H9 (cell line): ENCODE results near the gene CCDC124. TPM values are rescaled to one million over a fixed set of nuclear protein-coding genes. Genes with fewer than 3 reads are reported as not detected.

Experiments used
- DNase-seq: peaks from one replicate; pipeline ENCODE4 v3.0.0-alpha.2; 2017
- H2AFZ ChIP-seq: one replicate; pipeline ENCODE4 v1.6.1; 2013; ENCODE audit warnings: mild to moderate bottlenecking, low read length, control low read depth, moderate library complexity
- H2AK5ac ChIP-seq: 2 replicates; pipeline ENCODE4 v1.6.1; 2013; ENCODE audit warnings: low read length, control low read depth, mixed read lengths; ENCODE audit not compliant: insufficient read length
- H2BK120ac ChIP-seq: one replicate; pipeline ENCODE4 v1.6.1; 2013; ENCODE audit warnings: low read depth, mild to moderate bottlenecking, low read length, control low read depth, inconsistent platforms; ENCODE audit not compliant: poor library complexity, severe bottlenecking
- H2BK12ac ChIP-seq: 2 replicates; pipeline ENCODE4 v1.6.1; 2013; ENCODE audit warnings: low read length, control low read depth, mixed read lengths, low read depth; ENCODE audit not compliant: insufficient read length
- H2BK15ac ChIP-seq: 2 replicates; pipeline ENCODE4 v1.6.1; 2013; ENCODE audit warnings: low read depth, low read length, control low read depth
- H2BK20ac ChIP-seq: one replicate; pipeline ENCODE4 v1.6.1; 2013; ENCODE audit warnings: low read depth, mild to moderate bottlenecking, low read length, control low read depth, inconsistent platforms; ENCODE audit not compliant: poor library complexity, severe bottlenecking
- H2BK5ac ChIP-seq: 2 replicates; pipeline ENCODE4 v1.6.1; 2013; ENCODE audit warnings: low read length, control low read depth, mixed read lengths; ENCODE audit not compliant: insufficient read length
- H3K14ac ChIP-seq: 2 replicates; pipeline ENCODE4 v1.6.1; 2013; ENCODE audit warnings: low read length, control low read depth; ENCODE audit not compliant: insufficient read depth
- H3K18ac ChIP-seq: 2 replicates; pipeline ENCODE4 v1.6.1; 2013; ENCODE audit warnings: low read depth, mild to moderate bottlenecking, mixed read lengths, low read length, control low read depth; ENCODE audit not compliant: insufficient read length
- H3K23ac ChIP-seq: 2 replicates; pipeline ENCODE4 v1.6.1; 2013; ENCODE audit warnings: low read length, control low read depth, mixed read lengths, low read depth; ENCODE audit not compliant: insufficient read length
- H3K23me2 ChIP-seq: 2 replicates; pipeline ENCODE4 v1.6.1; 2013; ENCODE audit warnings: low read depth, mild to moderate bottlenecking, mixed read lengths, low read length, control low read depth; ENCODE audit not compliant: insufficient read length, poor library complexity, severe bottlenecking
- H3K27ac ChIP-seq: 2 replicates; pipeline ENCODE4 v1.5.1; 2013; ENCODE audit warnings: low read length, control low read depth, mixed read lengths, low read depth; ENCODE audit not compliant: insufficient read length
- H3K27me3 ChIP-seq: 2 replicates; pipeline ENCODE4 v1.6.1; 2013; ENCODE audit warnings: low read length, control low read depth, inconsistent platforms; ENCODE audit not compliant: insufficient read depth
- H3K4ac ChIP-seq: 2 replicates; pipeline ENCODE4 v1.6.1; 2013; ENCODE audit warnings: low read depth, mild to moderate bottlenecking, control low read depth, inconsistent platforms, low read length, moderate library complexity
- H3K4me1 ChIP-seq: 2 replicates; pipeline ENCODE4 v1.6.1; 2013; ENCODE audit warnings: low read length, control low read depth, inconsistent platforms; ENCODE audit not compliant: insufficient read depth
- H3K4me2 ChIP-seq: 2 replicates; pipeline ENCODE4 v1.6.1; 2013; ENCODE audit warnings: low read length, control low read depth, mixed read lengths; ENCODE audit not compliant: insufficient read length, insufficient read depth
- H3K56ac ChIP-seq: 2 replicates; pipeline ENCODE4 v1.6.1; 2013; ENCODE audit warnings: low read depth, mild to moderate bottlenecking, mixed read lengths, low read length, control low read depth; ENCODE audit not compliant: insufficient read length
- H3K79me1 ChIP-seq: 2 replicates; pipeline ENCODE4 v1.6.1; 2013; ENCODE audit warnings: low read depth, mild to moderate bottlenecking, moderate library complexity, low read length, control low read depth, inconsistent platforms; ENCODE audit not compliant: insufficient read depth, poor library complexity, severe bottlenecking
- H3K79me2 ChIP-seq: 2 replicates; pipeline ENCODE4 v1.6.1; 2013; ENCODE audit warnings: low read length, control low read depth, inconsistent platforms; ENCODE audit not compliant: insufficient read depth
- H3K9ac ChIP-seq: 2 replicates; pipeline ENCODE4 v1.6.1; 2013; ENCODE audit warnings: low read length, control low read depth, mixed read lengths; ENCODE audit not compliant: insufficient read length; ENCODE audit errors: extremely low read depth
- H3K9me3 ChIP-seq: one replicate; pipeline ENCODE4 v1.6.1; 2013; ENCODE audit warnings: low read depth, low read length, inconsistent platforms; ENCODE audit not compliant: control insufficient read depth
- H3T11ph ChIP-seq: one replicate; pipeline ENCODE4 v1.6.1; 2013; ENCODE audit warnings: mild to moderate bottlenecking, low read length, control low read depth, inconsistent platforms
- H4K20me1 ChIP-seq: one replicate; pipeline ENCODE4 v1.6.1; 2013; ENCODE audit not compliant: control insufficient read depth, insufficient read length, insufficient read depth
- H4K5ac ChIP-seq: 2 replicates; pipeline ENCODE4 v1.6.1; 2013; ENCODE audit warnings: low read depth, mild to moderate bottlenecking, mixed read lengths, low read length, control low read depth; ENCODE audit not compliant: insufficient read length
- H4K8ac ChIP-seq: replicated peaks from 2 replicates; pipeline ENCODE4 v1.6.1; 2013; ENCODE audit warnings: low read length, control low read depth, mixed read lengths, low read depth; ENCODE audit not compliant: insufficient read length
- H4K91ac ChIP-seq: 2 replicates; pipeline ENCODE4 v1.6.1; 2013; ENCODE audit warnings: low read depth, mild to moderate bottlenecking, moderate library complexity, mixed read lengths, low read length, control low read depth; ENCODE audit not compliant: insufficient read length
- H3K27ac Mint-ChIP-seq, 3 experiments: 2 replicates in 2 of 3; 3 replicates in 1 of 3; pipeline ENCODE4 v1.8.0; 2020 to 2021; ENCODE audit warnings: mixed read lengths in 3 of 3, mild to moderate bottlenecking in 1 of 3, moderate library complexity in 1 of 3
- H3K27me3 Mint-ChIP-seq: 2 replicates; pipeline ENCODE4 v1.8.0; 2021; ENCODE audit warnings: low read depth, mild to moderate bottlenecking, moderate library complexity, mixed read lengths
- H3K36me3 Mint-ChIP-seq, 3 experiments: 2 replicates in 2 of 3; 3 replicates in 1 of 3; pipeline ENCODE4 v1.8.0; 2020 to 2021; ENCODE audit warnings: low read depth in 3 of 3, mixed read lengths in 3 of 3; ENCODE audit not compliant: insufficient read depth in 1 of 3
- H3K4me1 Mint-ChIP-seq, 2 experiments: 2 replicates each; pipeline ENCODE4 v1.8.0; 2020; ENCODE audit warnings: mixed read lengths in 2 of 2
- H3K4me3 Mint-ChIP-seq, 2 experiments: 2 replicates in 1 of 2; 3 replicates in 1 of 2; pipeline ENCODE4 v1.8.0; 2020 to 2021; ENCODE audit warnings: mild to moderate bottlenecking in 2 of 2, mixed read lengths in 2 of 2, moderate library complexity in 1 of 2
- H3K9me3 Mint-ChIP-seq, 2 experiments: 2 replicates in 1 of 2; 3 replicates in 1 of 2; pipeline ENCODE4 v1.8.0; 2020; ENCODE audit warnings: mild to moderate bottlenecking in 2 of 2, mixed read lengths in 2 of 2, moderate library complexity in 1 of 2
- WGBS: extraction: QIAGEN DNeasy Blood & Tissue Kit; methylation state at CpG from one replicate; pipeline ENCODE4 v1.1.7; 2013; ENCODE audit warnings: missing lambda C conversion rate, low lambda C conversion rate, mixed read lengths; ENCODE audit not compliant: insufficient read length; ENCODE audit errors: extremely low coverage; 5-methylcytosine and 5-hydroxymethylcytosine counted together
- total RNA-seq: library from RNA; stranded (reverse); gene quantifications from 2 replicates; pipeline ENCODE4 v1.2.1, GENCODE V29; 2021
- TF ChIP-seq, protein P1 (sequence below): fragments of 200-600 bp; sonication (generic); conservative IDR thresholded peaks from 3 replicates; pipeline ENCODE4 v1.8.0; 2021; ENCODE audit warnings: antibody characterized with exemption, mild to moderate bottlenecking

CCDC124 gene
- total RNA-seq, 1 experiment from 2014 or later: 119 TPM

DNA sequence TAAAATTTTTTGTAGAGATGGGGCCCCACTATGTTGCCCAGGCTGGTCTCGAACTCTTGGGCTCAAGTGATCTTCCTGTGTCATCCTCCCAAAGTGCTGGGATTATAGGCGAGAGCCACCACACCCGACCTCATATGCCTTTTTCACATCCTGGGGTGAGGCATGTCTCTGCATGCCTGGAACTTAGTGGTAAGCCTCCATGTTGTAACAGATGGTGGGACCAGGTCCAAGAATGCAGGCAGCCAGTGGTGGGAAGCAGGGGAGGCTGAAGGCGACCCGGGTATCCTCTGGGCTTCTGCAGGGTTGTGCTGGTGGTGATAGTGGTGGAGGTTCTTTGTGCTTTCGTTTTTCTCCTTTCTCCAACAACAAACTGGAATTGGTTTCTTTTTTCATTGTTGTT, 30.1 kb upstream of the CCDC124 start:
- no peaks in the 10 kb centered on the region for H3K27me3 ChIP-seq
- no peak overlapping the region for H2BK120ac ChIP-seq
- no peaks in the 10 kb centered on the region for H3K79me2 ChIP-seq
- H3K56ac ChIP-seq: no peak overlapping the region
- H2AK5ac ChIP-seq: no peak overlapping the region
- H3K4me1 ChIP-seq: no peaks in the 10 kb centered on the region
- H3T11ph ChIP-seq: no peak overlapping the region
- no peak overlapping the region for H3K4me2 ChIP-seq
- H2AFZ ChIP-seq: no peak overlapping the region
- no peak overlapping the region for H3K18ac ChIP-seq
- H3K36me3 Mint-ChIP-seq: peaks cover 2 to 10% (median 5%) of the 10 kb centered on the region in 3 experiments; a peak in 5 of 7 replicates
- no peak overlapping the region for H2BK5ac ChIP-seq
- H3K23ac ChIP-seq: no peak overlapping the region
- H3K9me3 ChIP-seq: no peaks in the 10 kb centered on the region
- H3K27me3 Mint-ChIP-seq: peaks cover 19% of the 10 kb centered on the region
- H3K4ac ChIP-seq: no peak overlapping the region
- H2BK15ac ChIP-seq: no peak overlapping the region
- H3K23me2 ChIP-seq: no peaks in the 10 kb centered on the region
- DNase-seq: no peak
- TF ChIP-seq, protein P1, sequence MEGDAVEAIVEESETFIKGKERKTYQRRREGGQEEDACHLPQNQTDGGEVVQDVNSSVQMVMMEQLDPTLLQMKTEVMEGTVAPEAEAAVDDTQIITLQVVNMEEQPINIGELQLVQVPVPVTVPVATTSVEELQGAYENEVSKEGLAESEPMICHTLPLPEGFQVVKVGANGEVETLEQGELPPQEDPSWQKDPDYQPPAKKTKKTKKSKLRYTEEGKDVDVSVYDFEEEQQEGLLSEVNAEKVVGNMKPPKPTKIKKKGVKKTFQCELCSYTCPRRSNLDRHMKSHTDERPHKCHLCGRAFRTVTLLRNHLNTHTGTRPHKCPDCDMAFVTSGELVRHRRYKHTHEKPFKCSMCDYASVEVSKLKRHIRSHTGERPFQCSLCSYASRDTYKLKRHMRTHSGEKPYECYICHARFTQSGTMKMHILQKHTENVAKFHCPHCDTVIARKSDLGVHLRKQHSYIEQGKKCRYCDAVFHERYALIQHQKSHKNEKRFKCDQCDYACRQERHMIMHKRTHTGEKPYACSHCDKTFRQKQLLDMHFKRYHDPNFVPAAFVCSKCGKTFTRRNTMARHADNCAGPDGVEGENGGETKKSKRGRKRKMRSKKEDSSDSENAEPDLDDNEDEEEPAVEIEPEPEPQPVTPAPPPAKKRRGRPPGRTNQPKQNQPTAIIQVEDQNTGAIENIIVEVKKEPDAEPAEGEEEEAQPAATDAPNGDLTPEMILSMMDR: no peak
- H4K91ac ChIP-seq: no peak overlapping the region
- peak overlapping the region in 2 of 3 experiments; percentile 50 to 64; a peak in 3 of 7 replicates for H3K27ac Mint-ChIP-seq
- no peak overlapping the region for H3K27ac ChIP-seq
- no peak overlapping the region for H3K9ac ChIP-seq
- no peaks in the 10 kb centered on the region for H3K79me1 ChIP-seq
- no peak overlapping the region for H3K14ac ChIP-seq
- no peak overlapping the region for H3K4me3 Mint-ChIP-seq
- peaks cover 20 to 29% of the 10 kb centered on the region in 2 experiments for H3K9me3 Mint-ChIP-seq
- no peaks in the 10 kb centered on the region for H4K20me1 ChIP-seq
- H2BK12ac ChIP-seq: no peak overlapping the region
- no peak overlapping the region for H4K5ac ChIP-seq
- no CpG with 5 or more reads among the region's 6 CpGs for WGBS
- H3K4me1 Mint-ChIP-seq: no peaks in the 10 kb centered on the region
- H2BK20ac ChIP-seq: no peak overlapping the region
- H4K8ac ChIP-seq: no peak overlapping the region
